GDM1 (cell line): ENCODE measurements around the gene SASH1.
"Not testable (repeated sequence)": the region's sequence is repeated elsewhere in the genome, so short reads cannot be mapped to it uniquely, and the experiment has no call there.

Source experiments
- DNase-seq: peaks from one replicate; lab custom pipeline; 2025; lab: John Stamatoyannopoulos, UW

The SASH1 gene

DNA sequence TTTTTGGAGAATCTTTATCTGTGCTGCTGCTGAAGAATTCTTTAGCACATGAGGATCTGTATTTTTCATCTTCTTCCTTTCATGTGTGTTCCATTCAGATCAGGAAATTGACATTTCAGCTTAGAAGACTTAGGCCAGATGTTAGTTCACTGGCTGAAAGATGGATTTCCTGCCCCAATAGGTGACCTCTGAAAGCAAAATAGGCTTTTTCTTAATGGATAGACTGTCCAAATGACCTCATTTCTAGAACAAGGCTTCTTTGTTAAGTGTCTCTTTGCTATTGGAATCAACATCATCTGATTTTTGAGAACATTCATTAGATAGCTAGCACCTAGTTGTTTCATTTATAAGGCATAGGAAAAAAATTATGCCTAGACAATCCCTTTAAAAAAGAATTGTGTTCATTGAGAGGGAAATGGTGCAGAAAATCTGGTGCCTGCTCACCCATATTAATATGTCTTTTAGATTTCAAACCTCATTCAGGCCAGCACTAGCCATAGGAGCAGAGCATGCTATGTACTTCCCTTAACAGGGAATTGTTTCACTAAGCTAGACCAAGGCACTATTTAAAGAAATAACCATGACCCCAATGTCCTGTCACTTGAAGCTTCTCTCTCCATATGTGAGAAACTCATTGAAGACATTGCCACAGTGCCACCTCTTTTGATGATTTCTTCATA, 13.6 kb upstream of the SASH1 start:
- DNase-seq, result no peak

- DNase-seq, result no peak
These were observed 12.8 kb upstream of the SASH1 start for GRCh38 chr6:148329596-148330381.

GRCh38 chr6:148332088-148332487, 10.6 kb upstream of the SASH1 start:
- no peak for DNase-seq

- no peak for DNase-seq
These were observed 5.7 kb upstream of the SASH1 start for GRCh38 chr6:148336901-148337300.

GRCh38 chr6:148339766-148340165, 2.9 kb upstream of the SASH1 start:
- DNase-seq, result no peak

DNA sequence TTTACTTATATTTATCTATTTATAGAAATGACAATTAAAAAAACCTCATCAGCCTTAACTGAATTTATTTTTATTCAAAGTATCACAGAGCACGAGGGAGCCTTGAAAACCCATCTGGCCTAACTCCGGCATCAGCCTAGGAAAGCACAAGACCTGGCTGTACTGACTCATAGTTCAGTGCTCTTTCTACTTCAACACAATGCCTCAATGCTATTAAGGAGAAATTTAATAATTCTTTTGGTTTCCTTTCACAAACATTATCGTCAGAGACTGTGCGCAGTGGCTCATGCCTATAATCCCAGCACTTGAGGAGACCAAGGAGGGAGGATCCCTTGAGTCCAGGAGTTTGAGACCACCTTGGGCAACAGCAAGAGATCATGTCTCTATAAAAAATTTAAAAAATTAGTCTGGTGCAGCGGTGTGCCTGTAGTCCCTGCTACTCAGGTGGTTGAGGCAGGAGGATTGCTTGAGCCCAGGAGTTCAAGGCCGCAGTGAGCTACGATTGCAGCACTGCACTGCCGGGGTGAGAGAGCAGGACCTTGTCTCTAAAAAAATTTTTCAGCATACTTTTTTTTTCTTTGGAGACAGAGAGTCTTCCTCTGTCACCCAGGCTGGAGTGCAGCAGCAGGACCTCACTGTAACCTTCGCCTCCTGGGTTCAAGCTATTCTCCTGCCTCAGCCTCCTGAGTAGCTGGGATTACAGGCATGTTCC, 1.9 kb upstream of the SASH1 start:
- DNase-seq, result no peak

DNA sequence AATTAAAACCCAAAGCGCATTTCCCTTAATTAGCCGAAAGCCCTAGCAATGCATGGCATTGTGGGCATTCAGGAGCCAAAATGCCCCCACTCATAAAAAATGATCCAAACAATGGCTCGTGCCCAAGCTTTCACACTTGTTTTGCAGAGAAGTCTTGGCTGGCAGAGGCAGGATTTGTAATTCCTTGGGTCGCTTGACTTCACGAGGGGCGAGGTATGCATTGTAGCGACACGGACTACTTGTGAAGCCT, 613 bp upstream of the SASH1 start:
- no peak for DNase-seq

GRCh38 chr6:148343047-148343782, 577 bp downstream of the SASH1 start:
- no peak for DNase-seq

GRCh38 chr6:148345176-148345575, 2.5 kb downstream of the SASH1 start:
- DNase-seq, result no peak

- no peak for DNase-seq
These were observed 2.9 kb downstream of the SASH1 start for GRCh38 chr6:148345578-148345977.

DNA sequence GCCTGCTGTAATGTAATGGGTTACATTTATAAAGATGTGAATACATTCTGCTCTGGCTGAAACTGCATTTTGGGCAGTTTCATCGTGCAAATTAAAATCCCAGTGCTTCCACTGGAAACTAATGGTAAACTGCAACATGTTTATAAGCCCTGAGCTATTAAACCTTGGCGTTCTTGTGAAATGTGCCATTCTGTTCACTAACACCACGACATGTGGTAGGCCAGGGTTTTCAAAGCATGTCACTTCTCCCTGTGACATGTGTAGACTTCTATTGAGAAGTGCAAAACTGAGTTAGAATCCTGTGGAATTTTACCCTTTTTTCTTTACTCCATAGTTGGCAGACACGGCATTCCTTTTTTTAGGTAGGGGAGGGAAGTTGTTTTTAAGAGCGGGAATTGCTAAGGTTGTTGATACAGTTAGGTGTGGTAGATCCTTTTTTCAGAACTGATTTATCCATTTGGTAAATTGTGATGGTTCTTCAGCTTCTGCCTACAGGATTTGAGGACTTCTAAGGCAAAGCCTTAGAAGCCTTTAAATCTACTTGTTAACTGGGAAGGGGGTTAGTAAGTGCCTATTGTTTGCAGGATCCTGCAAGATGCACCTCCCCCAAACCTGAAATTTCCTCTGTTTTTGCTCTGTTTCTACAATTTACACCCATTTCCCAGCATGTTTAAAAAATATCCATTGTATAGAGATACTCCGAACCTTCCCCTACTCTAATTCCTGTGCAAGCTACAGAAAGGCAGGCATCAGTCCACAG, 4.2 kb downstream of the SASH1 start:
- no peak for DNase-seq

DNA sequence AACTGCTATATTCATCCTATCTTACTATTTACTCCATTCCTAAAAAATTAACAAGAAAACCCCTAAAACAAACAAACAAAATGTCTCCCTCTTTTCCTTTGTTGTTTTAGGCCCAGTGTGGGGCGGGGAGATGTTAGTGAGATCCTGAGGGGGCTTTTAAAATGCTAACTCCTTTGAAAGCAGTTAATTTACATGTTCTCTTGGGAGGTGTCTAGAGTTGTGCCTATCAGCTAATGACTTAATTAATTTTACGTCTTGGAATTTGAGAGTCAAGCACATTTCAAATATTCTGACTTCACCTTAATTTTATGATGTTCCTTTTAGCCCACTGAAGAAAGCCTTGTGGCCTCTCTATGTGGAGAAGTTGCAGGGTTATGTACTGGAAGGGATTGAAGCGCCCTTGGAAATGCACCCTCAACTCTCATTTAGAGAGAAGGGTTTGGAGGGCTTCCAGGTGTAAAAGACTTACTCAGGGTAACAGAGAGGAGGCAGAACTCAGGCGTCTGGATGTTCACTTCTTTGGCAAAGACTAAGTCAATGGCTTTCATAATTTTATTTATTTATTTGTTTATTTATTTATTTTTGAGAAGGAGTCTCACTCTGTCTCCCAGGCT, 4.9 kb downstream of the SASH1 start:
- no peak for DNase-seq

DNA sequence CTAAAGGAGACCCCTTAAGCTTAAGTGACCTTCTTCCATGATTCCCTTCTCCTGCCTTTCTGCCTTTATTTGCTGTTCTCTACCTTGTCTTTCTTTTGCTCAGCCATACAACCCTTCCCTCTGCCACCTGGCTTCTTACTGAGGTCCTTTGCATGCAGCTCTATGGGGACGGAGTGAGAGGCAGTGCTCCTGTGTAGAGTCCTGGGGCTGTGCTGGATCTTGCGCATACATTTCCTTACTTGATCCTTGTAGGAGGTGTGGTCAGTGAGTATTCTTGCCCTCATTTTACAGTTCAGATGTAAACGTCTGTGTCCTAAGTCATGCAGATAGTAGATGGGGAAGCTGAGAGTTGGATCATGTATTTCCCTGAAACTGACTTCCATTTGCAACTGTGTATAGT, 5.7 kb downstream of the SASH1 start:
- no peak for DNase-seq

GRCh38 chr6:148348778-148349177, 6.1 kb downstream of the SASH1 start:
- DNase-seq, result no peak

GRCh38 chr6:148349466-148349865, 6.8 kb downstream of the SASH1 start:
- no peak for DNase-seq

DNA sequence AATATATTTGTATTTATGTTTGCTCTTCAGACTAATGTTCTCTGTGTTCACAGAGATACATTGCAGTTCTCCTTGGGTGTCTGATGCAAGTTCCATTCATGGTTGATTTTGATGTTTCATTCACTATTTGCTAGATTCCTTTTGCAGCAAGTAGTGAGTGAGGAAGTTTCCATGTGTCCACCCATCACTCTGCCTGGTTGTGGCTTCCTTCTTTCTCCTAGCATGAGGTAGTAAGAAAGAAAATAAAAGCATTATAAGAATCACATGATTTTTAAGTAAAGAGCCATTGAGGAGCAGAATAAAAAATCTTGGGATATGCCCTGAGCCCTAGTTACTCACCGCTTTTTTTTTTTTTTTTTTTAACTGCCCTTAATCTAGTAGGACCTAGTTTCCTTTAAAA, 8.7 kb downstream of the SASH1 start:
- DNase-seq, result no peak

GRCh38 chr6:148352421-148352820, 9.8 kb downstream of the SASH1 start:
- not testable (repeated sequence) for DNase-seq

DNA sequence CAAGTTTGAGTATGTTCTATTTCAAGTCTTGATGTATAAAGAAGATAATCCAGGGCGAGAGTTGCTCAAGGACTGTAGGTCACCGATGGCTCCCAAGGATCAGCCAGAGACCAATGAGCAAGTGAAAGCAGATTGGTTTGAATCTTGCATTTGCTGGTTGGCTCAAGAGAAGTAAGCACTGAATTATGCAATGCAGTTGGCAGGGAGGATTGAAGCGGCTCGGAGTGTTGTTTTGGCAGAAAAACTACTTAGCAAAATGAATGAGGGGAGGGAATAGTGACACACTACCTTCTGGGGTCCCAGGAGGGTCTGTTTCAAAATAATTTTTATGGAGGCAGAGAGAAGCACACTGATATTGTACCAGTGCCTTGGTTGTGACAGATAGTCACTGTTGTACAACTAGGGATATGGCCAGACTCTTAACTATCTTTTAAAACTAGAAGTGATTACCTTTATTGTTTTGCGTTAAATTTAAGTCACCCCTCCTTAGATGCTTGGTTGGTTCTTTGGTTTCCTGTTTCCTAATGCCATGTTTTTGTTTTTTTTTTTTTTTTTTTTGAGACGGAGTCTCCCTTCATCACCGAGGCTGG, 15.7 kb downstream of the SASH1 start:
- no peak for DNase-seq

- no peak for DNase-seq
These were observed 16.6 kb downstream of the SASH1 start for GRCh38 chr6:148359228-148359627.

- DNase-seq, result no peak
These were observed 21.6 kb downstream of the SASH1 start for GRCh38 chr6:148364056-148364824.
